Liver (tissue), 9 donors: Measurements from ENCODE around the gene GAST. TPM values are rescaled to one million over a fixed set of nuclear protein-coding genes. Genes with fewer than 3 reads are reported as not detected.

ENCODE experiments used
- DNase-seq: peaks from one replicate; pipeline ENCODE4 v3.0.0-alpha.2; 2017; ENCODE audit warnings: low spot score
- H3K27ac ChIP-seq, 2 donors: one replicate each; pipeline ENCODE4 v1.7.0; 2013; ENCODE audit warnings: inconsistent platforms in 2 of 2, low read length in 2 of 2, control low read depth in 1 of 2, low read depth in 1 of 2, mild to moderate bottlenecking in 1 of 2
- H3K27me3 ChIP-seq, 4 donors: one replicate each; pipeline versions ENCODE4 v1.6.1 to v1.7.0; 2013; ENCODE audit warnings: low read length in 3 of 4, inconsistent platforms in 1 of 4, mild to moderate bottlenecking in 1 of 4, moderate library complexity in 1 of 4; ENCODE audit not compliant: control insufficient read depth in 4 of 4, insufficient read depth in 4 of 4
- H3K36me3 ChIP-seq, 4 donors: one replicate each; pipeline versions ENCODE4 v1.6.1 to v1.7.0; 2013; ENCODE audit warnings: low read length in 3 of 4, mild to moderate bottlenecking in 3 of 4, low read depth in 1 of 4, moderate library complexity in 1 of 4; ENCODE audit not compliant: control insufficient read depth in 4 of 4, insufficient read depth in 3 of 4
- H3K4me1 ChIP-seq, 4 donors: one replicate each; pipeline versions ENCODE4 v1.6.1 to v1.7.0; 2013; ENCODE audit warnings: low read length in 3 of 4, mild to moderate bottlenecking in 3 of 4, moderate library complexity in 1 of 4; ENCODE audit not compliant: control insufficient read depth in 4 of 4, insufficient read depth in 4 of 4
- H3K4me3 ChIP-seq, 3 donors: one replicate each; pipeline versions ENCODE4 v1.6.1 to v1.7.0; 2013; ENCODE audit warnings: low read length in 3 of 3, control low read depth in 1 of 3, low read depth in 1 of 3, mild to moderate bottlenecking in 1 of 3
- H3K9ac ChIP-seq, 2 donors: one replicate each; pipeline ENCODE4 v1.7.0; 2013; ENCODE audit warnings: low read length in 2 of 2, mild to moderate bottlenecking in 2 of 2, moderate library complexity in 2 of 2, control low read depth in 1 of 2, low read depth in 1 of 2
- H3K9me3 ChIP-seq, 4 donors: one replicate each; pipeline versions ENCODE4 v1.6.1 to v1.7.0; 2013; ENCODE audit warnings: low read length in 3 of 4; ENCODE audit not compliant: control insufficient read depth in 4 of 4
- EGR1 ChIP-seq, 2 donors: IDR thresholded peaks; 2 replicates each; pipeline ENCODE4 v1.6.1; 2016 to 2018; ENCODE audit warnings: antibody characterized with exemption in 2 of 2, low read depth in 2 of 2
- FOXA1 ChIP-seq: IDR thresholded peaks from 2 replicates; pipeline ENCODE4 v1.6.1; 2016; ENCODE audit warnings: antibody characterized with exemption
- FOXA2 ChIP-seq: IDR thresholded peaks from 2 replicates; pipeline ENCODE4 v1.6.1; 2016; ENCODE audit warnings: antibody characterized with exemption
- GABPA ChIP-seq, 2 donors: IDR thresholded peaks in 1 of 2; conservative IDR thresholded peaks in 1 of 2; 2 replicates each; pipeline ENCODE4 v1.6.1; 2016; ENCODE audit warnings: antibody characterized with exemption in 2 of 2, mild to moderate bottlenecking in 1 of 2, moderate library complexity in 1 of 2
- HNF4A ChIP-seq, 2 donors: conservative IDR thresholded peaks; 2 replicates each; pipeline ENCODE4 v1.6.1; 2016; ENCODE audit warnings: antibody characterized with exemption in 2 of 2, mild to moderate bottlenecking in 2 of 2
- HNF4G ChIP-seq: IDR thresholded peaks from 2 replicates; pipeline ENCODE4 v1.6.1; 2016; ENCODE audit warnings: antibody characterized with exemption
- JUND ChIP-seq, 2 donors: IDR thresholded peaks; 2 replicates each; pipeline ENCODE4 v1.6.1; 2016; ENCODE audit warnings: antibody characterized with exemption in 2 of 2
- NR2F2 ChIP-seq: IDR thresholded peaks from 2 replicates; pipeline ENCODE4 v1.6.1; 2016; ENCODE audit warnings: antibody characterized with exemption
- RXRA ChIP-seq, 2 donors: IDR thresholded peaks; 2 replicates each; pipeline ENCODE4 v1.6.1; 2017 to 2018; ENCODE audit warnings: antibody characterized with exemption in 2 of 2, mild to moderate bottlenecking in 1 of 2
- SP1 ChIP-seq: IDR thresholded peaks from 2 replicates; pipeline ENCODE4 v1.6.1; 2018; ENCODE audit warnings: antibody characterized with exemption, mild to moderate bottlenecking
- TAF1 ChIP-seq: conservative IDR thresholded peaks from 2 replicates; pipeline ENCODE4 v1.6.1; 2016; ENCODE audit warnings: antibody characterized with exemption, mild to moderate bottlenecking
- YY1 ChIP-seq: IDR thresholded peaks from 2 replicates; pipeline ENCODE4 v1.6.1; 2016; ENCODE audit warnings: antibody characterized with exemption, mild to moderate bottlenecking
- WGBS: extraction: QIAGEN DNeasy Blood & Tissue Kit; methylation state at CpG from one replicate; pipeline ENCODE4 v1.1.7; 2013; 5-methylcytosine and 5-hydroxymethylcytosine counted together
- polyA plus RNA-seq, 2 donors: library from polyadenylated mRNA; stranded (reverse) in 1 of 2; unstranded in 1 of 2; fragments of 200-250 nt in 1 of 2; fragments of >200 nt in 1 of 2; fragmentation: Nextera tagmentation in 1 of 2; extraction: Ambion mirVana in 1 of 2; gene quantifications; one replicate each; pipeline versions ENCODE4 v1.2.1 to v1.2.3, GENCODE V29; 2013 to 2015
- total RNA-seq, 2 donors: library from RNA; depleted of rRNA; stranded (reverse); fragments of >200 nt; gene quantifications; one replicate each; pipeline ENCODE4 v1.2.3, GENCODE V29; 2014
- TF ChIP-seq, protein P1 (sequence below): fragments of 150-350 bp; IDR thresholded peaks from 2 replicates; pipeline ENCODE4 v1.5.1; 2017; ENCODE audit warnings: improper control_type of control experiment, low read depth, low read length; ENCODE audit not compliant: missing input control
- TF ChIP-seq, protein P2 (sequence below): IDR thresholded peaks from 2 replicates; pipeline ENCODE4 v1.6.1; 2016; ENCODE audit warnings: antibody characterized with exemption
- TF ChIP-seq, protein P3 (sequence below): IDR thresholded peaks from 2 replicates; pipeline ENCODE4 v1.6.1; 2016; ENCODE audit warnings: antibody characterized with exemption
- TF ChIP-seq, protein P4 (sequence below): IDR thresholded peaks from 2 replicates; pipeline ENCODE4 v1.6.1; 2016; ENCODE audit warnings: antibody characterized with exemption
- TF ChIP-seq, protein P5 (sequence below): IDR thresholded peaks from 2 replicates; pipeline ENCODE4 v1.6.1; 2016; ENCODE audit warnings: antibody characterized with exemption, mild to moderate bottlenecking
- donor health status: healthy.
- donor health status: healthy.
- donor health status: healthy.
- donor health status: healthy.
- donor health status: healthy.

Gene GAST
- total and polyA plus RNA-seq, 4 donors = not detected

DNA sequence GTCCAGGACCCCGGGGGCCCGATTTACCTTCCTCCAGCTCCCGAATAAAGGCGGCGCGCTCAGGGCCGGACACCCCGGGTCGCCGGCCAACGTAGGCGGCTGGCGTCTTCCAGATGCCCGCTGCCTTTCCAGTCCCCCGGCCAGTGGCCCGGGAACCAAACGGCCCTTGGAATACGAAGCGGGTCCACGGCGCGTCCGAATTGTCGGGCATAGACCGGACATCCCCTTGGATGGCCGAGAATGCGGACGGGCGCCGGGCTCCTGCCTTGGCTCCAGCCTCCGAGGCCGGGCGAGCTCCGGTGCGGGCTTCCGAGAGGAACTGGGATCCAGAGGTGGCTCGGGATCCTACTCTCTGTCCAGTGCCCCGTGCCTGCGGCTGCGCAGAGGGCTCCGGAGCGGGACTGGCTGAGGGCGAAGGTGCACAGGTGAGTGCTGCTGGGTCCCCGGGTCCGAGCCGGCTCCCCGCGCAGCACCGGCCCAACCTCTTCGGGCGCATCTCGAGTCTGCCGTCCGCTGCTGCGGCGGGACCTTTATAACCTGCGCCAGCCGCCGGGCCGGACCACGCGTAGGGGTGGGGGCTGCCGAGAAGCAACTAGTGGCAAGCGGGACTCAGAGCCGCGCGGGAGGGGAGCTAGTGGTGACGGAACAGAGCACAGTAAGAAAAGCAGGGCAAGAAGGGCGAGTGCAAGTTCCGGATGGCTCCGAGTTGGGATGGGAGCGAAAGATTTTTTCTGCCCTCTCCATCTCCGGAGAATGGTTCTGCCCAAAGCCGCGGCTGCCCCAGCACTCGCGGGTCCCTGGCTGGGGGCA is 22.2 kb downstream of the GAST start, which contains the start of gene HAP1:
HAP1 (minus strand) TSS at position 505 of the 810 bp plus-strand sequence; CDS start at position 496, 9 bp downstream.
- Histone ChIP-seq H3K9ac (no peak within 1 kb of the TSS), H3K27ac (no peak within 1 kb of the TSS), H3K27me3 (peaks cover 0 to 5% (median 0%) of the 10 kb centered on the region in 4 donors), H3K4me3 (peak within 1 kb of the TSS in 2 of 3 donors; percentile 30 to 38), H3K4me1 (peaks cover 4 to 16% (median 9%) of the 10 kb centered on the region in 4 donors), H3K9me3 (no peaks in the 10 kb centered on the region), H3K36me3 (no peaks in the 10 kb centered on the region)
- TF ChIP-seq RXRA (IDR thresholded peaks at IDR 0.05) (no peak), EGR1 (IDR thresholded peaks at IDR 0.05; ENCODE audit: low read depth in 2 of 2) (no peak), SP1 (no peak)
- TF ChIP-seq, protein P1, sequence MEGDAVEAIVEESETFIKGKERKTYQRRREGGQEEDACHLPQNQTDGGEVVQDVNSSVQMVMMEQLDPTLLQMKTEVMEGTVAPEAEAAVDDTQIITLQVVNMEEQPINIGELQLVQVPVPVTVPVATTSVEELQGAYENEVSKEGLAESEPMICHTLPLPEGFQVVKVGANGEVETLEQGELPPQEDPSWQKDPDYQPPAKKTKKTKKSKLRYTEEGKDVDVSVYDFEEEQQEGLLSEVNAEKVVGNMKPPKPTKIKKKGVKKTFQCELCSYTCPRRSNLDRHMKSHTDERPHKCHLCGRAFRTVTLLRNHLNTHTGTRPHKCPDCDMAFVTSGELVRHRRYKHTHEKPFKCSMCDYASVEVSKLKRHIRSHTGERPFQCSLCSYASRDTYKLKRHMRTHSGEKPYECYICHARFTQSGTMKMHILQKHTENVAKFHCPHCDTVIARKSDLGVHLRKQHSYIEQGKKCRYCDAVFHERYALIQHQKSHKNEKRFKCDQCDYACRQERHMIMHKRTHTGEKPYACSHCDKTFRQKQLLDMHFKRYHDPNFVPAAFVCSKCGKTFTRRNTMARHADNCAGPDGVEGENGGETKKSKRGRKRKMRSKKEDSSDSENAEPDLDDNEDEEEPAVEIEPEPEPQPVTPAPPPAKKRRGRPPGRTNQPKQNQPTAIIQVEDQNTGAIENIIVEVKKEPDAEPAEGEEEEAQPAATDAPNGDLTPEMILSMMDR = no peak
- no peak for DNase-seq
- 2% methylated on average over 77 of the region's 77 CpGs for WGBS

DNA sequence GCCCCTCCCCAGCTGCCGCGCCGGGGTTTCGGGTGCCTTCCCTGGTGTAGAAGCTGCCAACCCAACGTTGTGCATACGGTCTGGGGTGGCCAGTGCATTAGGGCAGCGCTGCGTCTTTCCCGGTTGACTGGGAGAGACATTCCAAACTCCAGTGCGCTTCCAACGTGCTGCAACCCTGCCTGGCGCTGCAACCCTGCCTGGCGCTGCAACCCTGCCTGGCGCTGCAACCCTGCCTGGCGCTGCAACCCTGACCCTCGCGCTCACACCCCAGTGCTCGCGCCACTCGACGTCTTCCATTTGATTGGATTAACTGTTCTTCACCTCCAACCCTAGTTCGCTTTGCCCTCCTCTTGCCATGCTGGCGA is 22.8 kb downstream of the GAST start:
- TF ChIP-seq GABPA (IDR thresholded peaks at IDR 0.05 in 1 of 2, conservative IDR thresholded peaks at IDR 0.05 in 1 of 2) (no peak), FOXA2 (no peak), TAF1 (no peak), FOXA1 (no peak), HNF4G (no peak), SP1 (no peak), HNF4A (conservative IDR thresholded peaks at IDR 0.05) (no peak), JUND (IDR thresholded peaks at IDR 0.05) (no peak), YY1 (no peak), NR2F2 (no peak)
- TF ChIP-seq, protein P2, sequence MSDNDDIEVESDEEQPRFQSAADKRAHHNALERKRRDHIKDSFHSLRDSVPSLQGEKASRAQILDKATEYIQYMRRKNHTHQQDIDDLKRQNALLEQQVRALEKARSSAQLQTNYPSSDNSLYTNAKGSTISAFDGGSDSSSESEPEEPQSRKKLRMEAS = no peak
- TF ChIP-seq, protein P3, sequence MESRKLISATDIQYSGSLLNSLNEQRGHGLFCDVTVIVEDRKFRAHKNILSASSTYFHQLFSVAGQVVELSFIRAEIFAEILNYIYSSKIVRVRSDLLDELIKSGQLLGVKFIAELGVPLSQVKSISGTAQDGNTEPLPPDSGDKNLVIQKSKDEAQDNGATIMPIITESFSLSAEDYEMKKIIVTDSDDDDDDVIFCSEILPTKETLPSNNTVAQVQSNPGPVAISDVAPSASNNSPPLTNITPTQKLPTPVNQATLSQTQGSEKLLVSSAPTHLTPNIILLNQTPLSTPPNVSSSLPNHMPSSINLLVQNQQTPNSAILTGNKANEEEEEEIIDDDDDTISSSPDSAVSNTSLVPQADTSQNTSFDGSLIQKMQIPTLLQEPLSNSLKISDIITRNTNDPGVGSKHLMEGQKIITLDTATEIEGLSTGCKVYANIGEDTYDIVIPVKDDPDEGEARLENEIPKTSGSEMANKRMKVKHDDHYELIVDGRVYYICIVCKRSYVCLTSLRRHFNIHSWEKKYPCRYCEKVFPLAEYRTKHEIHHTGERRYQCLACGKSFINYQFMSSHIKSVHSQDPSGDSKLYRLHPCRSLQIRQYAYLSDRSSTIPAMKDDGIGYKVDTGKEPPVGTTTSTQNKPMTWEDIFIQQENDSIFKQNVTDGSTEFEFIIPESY = no peak
- TF ChIP-seq, protein P4, sequence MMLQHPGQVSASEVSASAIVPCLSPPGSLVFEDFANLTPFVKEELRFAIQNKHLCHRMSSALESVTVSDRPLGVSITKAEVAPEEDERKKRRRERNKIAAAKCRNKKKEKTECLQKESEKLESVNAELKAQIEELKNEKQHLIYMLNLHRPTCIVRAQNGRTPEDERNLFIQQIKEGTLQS = no peak
- TF ChIP-seq, protein P5, sequence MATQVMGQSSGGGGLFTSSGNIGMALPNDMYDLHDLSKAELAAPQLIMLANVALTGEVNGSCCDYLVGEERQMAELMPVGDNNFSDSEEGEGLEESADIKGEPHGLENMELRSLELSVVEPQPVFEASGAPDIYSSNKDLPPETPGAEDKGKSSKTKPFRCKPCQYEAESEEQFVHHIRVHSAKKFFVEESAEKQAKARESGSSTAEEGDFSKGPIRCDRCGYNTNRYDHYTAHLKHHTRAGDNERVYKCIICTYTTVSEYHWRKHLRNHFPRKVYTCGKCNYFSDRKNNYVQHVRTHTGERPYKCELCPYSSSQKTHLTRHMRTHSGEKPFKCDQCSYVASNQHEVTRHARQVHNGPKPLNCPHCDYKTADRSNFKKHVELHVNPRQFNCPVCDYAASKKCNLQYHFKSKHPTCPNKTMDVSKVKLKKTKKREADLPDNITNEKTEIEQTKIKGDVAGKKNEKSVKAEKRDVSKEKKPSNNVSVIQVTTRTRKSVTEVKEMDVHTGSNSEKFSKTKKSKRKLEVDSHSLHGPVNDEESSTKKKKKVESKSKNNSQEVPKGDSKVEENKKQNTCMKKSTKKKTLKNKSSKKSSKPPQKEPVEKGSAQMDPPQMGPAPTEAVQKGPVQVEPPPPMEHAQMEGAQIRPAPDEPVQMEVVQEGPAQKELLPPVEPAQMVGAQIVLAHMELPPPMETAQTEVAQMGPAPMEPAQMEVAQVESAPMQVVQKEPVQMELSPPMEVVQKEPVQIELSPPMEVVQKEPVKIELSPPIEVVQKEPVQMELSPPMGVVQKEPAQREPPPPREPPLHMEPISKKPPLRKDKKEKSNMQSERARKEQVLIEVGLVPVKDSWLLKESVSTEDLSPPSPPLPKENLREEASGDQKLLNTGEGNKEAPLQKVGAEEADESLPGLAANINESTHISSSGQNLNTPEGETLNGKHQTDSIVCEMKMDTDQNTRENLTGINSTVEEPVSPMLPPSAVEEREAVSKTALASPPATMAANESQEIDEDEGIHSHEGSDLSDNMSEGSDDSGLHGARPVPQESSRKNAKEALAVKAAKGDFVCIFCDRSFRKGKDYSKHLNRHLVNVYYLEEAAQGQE = no peak
- Histone ChIP-seq H3K4me1 (peaks cover 4 to 16% (median 9%) of the 10 kb centered on the region in 4 donors), H3K4me3 (peak overlapping the region in 1 of 3 donors; percentile 38), H3K36me3 (no peaks in the 10 kb centered on the region), H3K9ac (no peak overlapping the region), H3K27ac (no peak overlapping the region), H3K27me3 (peaks cover 0 to 5% (median 0%) of the 10 kb centered on the region in 4 donors), H3K9me3 (no peaks in the 10 kb centered on the region)
- 6% methylated on average over 23 of the region's 23 CpGs for WGBS
- no peak for DNase-seq
